PC-3 (cell line): ENCODE data around the gene MRPL1.
A peak's percentile ranks its signal among the peaks of the same experiment; 100 is the strongest.

ENCODE experiments used
- CTCF ChIP-seq: fragments of 300-600 bp; sonication (generic); conservative IDR thresholded peaks from 2 replicates; pipeline ENCODE4 v1.5.1; 2017; ENCODE audit warnings: antibody characterized with exemption, low read depth, mild to moderate bottlenecking, low read length
- EZH2 ChIP-seq: fragments of 300-600 bp; sonication (generic); IDR thresholded peaks from one replicate; pipeline ENCODE4 v1.6.1; 2017; ENCODE audit warnings: antibody characterized with exemption, mild to moderate bottlenecking, low read length; ENCODE audit not compliant: unreplicated experiment
- EZH2phosphoT487 ChIP-seq: fragments of 300-600 bp; sonication (generic); IDR thresholded peaks from 2 replicates; pipeline ENCODE4 v1.6.1; 2018; ENCODE audit warnings: mild to moderate bottlenecking, antibody characterized with exemption, low read length, borderline replicate concordance

GRCh38 chr4:77818073-77818601 is 44.5 kb upstream of the MRPL1 start:
- TF ChIP-seq EZH2phosphoT487 (no peak), CTCF (peak; percentile 50; the same call in 1 of the 2 replicates), EZH2 (no peak)
